Measurements from ENCODE around the gene ENOSF1.

GRCh38 chr18:685438-685837 is 27.0 kb downstream of the ENOSF1 start:
- TF ChIP-seq CTCF (IDR thresholded peaks at IDR 0.05; ENCODE audit: insufficient read depth, low read length, poor library complexity, severe bottlenecking) (no peak), EZH2phosphoT487 (conservative IDR thresholded peaks at IDR 0.05; ENCODE audit: low read length) (no peak)

Measured in SU-DHL-6 (cell line).